Stimulated activated CD4-positive, alpha-beta T cell treated with anti-CD3 and anti-CD28 coated beads, Interleukin-1b, Interleukin-23, amount 100 ng/mL, for 48 hours (primary cell): ENCODE measurements around the gene SERINC3.

Source experiments
- DNase-seq: peaks from one replicate; pipeline ENCODE4 v3.0.0-alpha.2; 2020

SERINC3 gene

GRCh38 chr20:44461142-44461802 is 60.6 kb downstream of the SERINC3 start:
- no peak for DNase-seq

- DNase-seq = no peak
Observed at GRCh38 chr20:44460795-44461141, 61.1 kb downstream of the SERINC3 start.

- DNase-seq = no peak
Observed at GRCh38 chr20:44459271-44459670, 62.6 kb downstream of the SERINC3 start.

GRCh38 chr20:44457016-44457415 is 64.9 kb downstream of the SERINC3 start:
- no peak for DNase-seq

- no peak for DNase-seq
Observed at GRCh38 chr20:44456611-44457010, 65.3 kb downstream of the SERINC3 start.

- no peak for DNase-seq
Observed at GRCh38 chr20:44455126-44455525, 66.7 kb downstream of the SERINC3 start.

GRCh38 chr20:44454306-44454963 is 67.4 kb downstream of the SERINC3 start:
- no peak for DNase-seq

GRCh38 chr20:44450903-44451450 is 70.9 kb downstream of the SERINC3 start:
- DNase-seq = no peak

- DNase-seq = no peak
Observed at GRCh38 chr20:44450281-44450889, 71.5 kb downstream of the SERINC3 start.

GRCh38 chr20:44449864-44450263 is 72.0 kb downstream of the SERINC3 start:
- DNase-seq = no peak

- peak; percentile 14 for DNase-seq
Observed at GRCh38 chr20:44448753-44449546, 72.9 kb downstream of the SERINC3 start.

GRCh38 chr20:44447827-44448419 is 73.9 kb downstream of the SERINC3 start:
- DNase-seq = no peak
